Suprapubic skin (tissue), 4 donors: Measurements from ENCODE around the gene ACER2.

Experiments used
- POLR2A ChIP-seq, 2 donors: fragments of 450-650 bp; IDR thresholded peaks; one replicate each; pipeline ENCODE4 v1.6.1; 2017; ENCODE audit warnings: antibody characterized with exemption in 2 of 2, mild to moderate bottlenecking in 2 of 2, moderate library complexity in 2 of 2
- POLR2AphosphoS5 ChIP-seq, 3 donors: sonication (generic); formaldehyde crosslinking; IDR thresholded peaks; one replicate each; pipeline ENCODE4 v1.6.1; 2017; ENCODE audit warnings: antibody characterized with exemption in 3 of 3
- TF ChIP-seq, protein P1 (sequence below), 2 donors: fragments of 200-600 bp in 1 of 2; fragments of 450-650 bp in 1 of 2; sonication (generic) in 1 of 2; IDR thresholded peaks; one replicate each; pipeline ENCODE4 v1.5.1; 2016 to 2019; ENCODE audit warnings: antibody characterized with exemption in 2 of 2, mild to moderate bottlenecking in 1 of 2, moderate library complexity in 1 of 2

DNA sequence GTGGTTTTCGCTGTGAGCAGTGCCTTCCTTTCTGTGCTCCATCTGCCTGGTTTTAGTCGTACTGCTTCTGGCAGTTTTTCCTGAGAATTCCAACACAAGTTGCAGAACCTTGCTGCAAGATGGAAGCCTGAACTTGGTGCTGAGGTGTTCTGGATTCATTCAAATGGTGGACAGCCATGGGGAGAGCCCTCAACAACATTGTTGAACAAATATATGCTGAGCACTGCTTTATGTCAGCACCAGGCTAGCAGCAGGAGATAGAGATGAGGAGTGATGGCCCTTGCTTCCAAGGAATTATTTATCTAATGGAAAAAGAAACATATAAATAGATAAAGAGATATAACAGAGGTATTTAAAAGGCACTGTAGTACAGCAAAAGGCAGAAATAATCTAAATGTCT lies 21.5 kb upstream of the ACER2 start:
- TF ChIP-seq, protein P1, sequence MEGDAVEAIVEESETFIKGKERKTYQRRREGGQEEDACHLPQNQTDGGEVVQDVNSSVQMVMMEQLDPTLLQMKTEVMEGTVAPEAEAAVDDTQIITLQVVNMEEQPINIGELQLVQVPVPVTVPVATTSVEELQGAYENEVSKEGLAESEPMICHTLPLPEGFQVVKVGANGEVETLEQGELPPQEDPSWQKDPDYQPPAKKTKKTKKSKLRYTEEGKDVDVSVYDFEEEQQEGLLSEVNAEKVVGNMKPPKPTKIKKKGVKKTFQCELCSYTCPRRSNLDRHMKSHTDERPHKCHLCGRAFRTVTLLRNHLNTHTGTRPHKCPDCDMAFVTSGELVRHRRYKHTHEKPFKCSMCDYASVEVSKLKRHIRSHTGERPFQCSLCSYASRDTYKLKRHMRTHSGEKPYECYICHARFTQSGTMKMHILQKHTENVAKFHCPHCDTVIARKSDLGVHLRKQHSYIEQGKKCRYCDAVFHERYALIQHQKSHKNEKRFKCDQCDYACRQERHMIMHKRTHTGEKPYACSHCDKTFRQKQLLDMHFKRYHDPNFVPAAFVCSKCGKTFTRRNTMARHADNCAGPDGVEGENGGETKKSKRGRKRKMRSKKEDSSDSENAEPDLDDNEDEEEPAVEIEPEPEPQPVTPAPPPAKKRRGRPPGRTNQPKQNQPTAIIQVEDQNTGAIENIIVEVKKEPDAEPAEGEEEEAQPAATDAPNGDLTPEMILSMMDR (IDR thresholded peaks at IDR 0.05) = no peak
- TF ChIP-seq POLR2A (IDR thresholded peaks at IDR 0.05) = no peak
- no peak for TF ChIP-seq POLR2AphosphoS5 (IDR thresholded peaks at IDR 0.05)
